ENCODE results near the gene PERM1.

Gene PERM1

DNA sequence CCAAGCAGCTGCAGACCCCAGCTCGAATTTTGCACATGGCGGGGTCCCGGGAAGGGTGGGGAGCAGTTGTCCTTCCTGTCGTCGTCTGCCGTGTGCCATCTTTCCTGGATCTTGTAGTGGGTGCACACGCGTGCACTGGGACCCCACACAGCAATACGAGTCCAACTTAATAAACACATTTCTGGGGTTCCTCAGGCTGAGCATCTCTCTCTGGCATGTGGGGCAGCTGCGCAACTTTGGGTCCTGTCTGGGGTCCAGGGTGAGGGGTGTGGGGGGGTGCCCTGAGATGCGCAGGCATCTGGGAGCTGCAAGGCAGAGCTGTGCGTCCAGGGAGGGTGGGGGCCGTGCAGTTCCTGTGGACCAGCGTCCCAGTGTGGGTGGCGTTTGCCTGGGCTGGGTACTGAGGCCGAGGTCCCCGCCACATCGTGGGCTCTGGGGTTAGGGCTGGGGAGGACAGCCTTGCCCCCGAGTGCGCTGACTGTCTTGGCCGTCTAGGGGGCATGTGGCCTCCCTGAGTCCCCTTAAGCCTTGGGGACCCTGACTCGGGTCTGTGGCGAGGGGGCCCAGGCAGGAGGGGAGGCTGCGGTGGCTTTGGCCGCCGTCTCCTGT, 16.3 kb downstream of the PERM1 start:
- H3K27me3 ChIP-seq: peaks cover 8% of the 10 kb centered on the region
- H3K4me1 ChIP-seq: peaks cover 4% of the 10 kb centered on the region
- H3K9me3 ChIP-seq: no peaks in the 10 kb centered on the region
- TF ChIP-seq, protein P1, sequence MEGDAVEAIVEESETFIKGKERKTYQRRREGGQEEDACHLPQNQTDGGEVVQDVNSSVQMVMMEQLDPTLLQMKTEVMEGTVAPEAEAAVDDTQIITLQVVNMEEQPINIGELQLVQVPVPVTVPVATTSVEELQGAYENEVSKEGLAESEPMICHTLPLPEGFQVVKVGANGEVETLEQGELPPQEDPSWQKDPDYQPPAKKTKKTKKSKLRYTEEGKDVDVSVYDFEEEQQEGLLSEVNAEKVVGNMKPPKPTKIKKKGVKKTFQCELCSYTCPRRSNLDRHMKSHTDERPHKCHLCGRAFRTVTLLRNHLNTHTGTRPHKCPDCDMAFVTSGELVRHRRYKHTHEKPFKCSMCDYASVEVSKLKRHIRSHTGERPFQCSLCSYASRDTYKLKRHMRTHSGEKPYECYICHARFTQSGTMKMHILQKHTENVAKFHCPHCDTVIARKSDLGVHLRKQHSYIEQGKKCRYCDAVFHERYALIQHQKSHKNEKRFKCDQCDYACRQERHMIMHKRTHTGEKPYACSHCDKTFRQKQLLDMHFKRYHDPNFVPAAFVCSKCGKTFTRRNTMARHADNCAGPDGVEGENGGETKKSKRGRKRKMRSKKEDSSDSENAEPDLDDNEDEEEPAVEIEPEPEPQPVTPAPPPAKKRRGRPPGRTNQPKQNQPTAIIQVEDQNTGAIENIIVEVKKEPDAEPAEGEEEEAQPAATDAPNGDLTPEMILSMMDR (IDR thresholded peaks at IDR 0.05; ENCODE audit: low read depth, low read length): no peak
- no peak for DNase-seq
- H3K4me3 ChIP-seq (ENCODE audit: low read depth, low read length): no peak overlapping the region
- H3K36me3 ChIP-seq: peaks cover 21% of the 10 kb centered on the region

DNA sequence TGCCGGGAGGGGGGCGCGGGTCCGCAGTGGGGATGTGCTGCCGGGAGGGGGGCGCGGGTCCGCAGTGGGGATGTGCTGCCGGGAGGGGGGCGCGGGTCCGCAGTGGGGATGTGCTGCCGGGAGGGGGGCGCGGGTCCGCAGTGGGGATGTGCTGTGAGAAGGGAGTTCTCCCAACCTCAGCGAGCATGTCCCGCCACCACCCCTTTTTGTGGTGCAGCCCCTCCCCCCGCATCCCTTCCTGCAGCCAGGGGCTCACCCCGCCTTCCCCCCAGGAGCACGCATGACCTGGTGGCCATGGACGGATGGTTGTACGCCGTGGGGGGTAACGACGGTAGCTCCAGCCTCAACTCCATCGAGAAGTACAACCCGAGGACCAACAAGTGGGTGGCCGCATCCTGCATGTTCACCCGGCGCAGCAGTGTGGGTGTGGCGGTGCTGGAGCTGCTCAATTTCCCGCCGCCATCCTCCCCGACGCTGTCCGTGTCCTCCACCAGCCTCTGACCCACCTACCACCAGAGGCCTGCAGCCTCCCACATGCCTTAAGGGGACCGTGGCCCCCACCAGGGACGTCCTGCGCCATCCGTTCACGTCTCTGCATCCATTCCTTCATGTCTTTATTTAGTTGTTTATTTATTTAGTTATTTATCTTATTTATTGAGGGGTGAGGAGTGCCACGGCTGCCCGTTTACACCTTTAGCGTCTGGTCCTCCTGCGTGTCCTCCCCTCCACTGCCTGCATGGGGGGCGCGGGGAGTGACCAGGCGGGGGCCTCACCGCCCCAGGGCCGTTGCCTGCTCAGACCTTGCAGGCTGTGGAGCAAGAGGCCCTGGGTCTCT, 17.0 kb downstream of the PERM1 start:
- H3K27me3 ChIP-seq: 0 out of 2 replicates have a peak, but pooled peaks cover 3% of the 10 kb centered on the region
- peaks cover 21% of the 10 kb centered on the region for H3K36me3 ChIP-seq
- TF ChIP-seq, protein P1 (IDR thresholded peaks at IDR 0.05; ENCODE audit: low read depth, low read length): no peak
- H3K9me3 ChIP-seq: no peaks in the 10 kb centered on the region
- H3K4me3 ChIP-seq (ENCODE audit: low read depth, low read length): no peak overlapping the region
- DNase-seq: no peak
- H3K4me1 ChIP-seq: peaks cover 4% of the 10 kb centered on the region

DNA sequence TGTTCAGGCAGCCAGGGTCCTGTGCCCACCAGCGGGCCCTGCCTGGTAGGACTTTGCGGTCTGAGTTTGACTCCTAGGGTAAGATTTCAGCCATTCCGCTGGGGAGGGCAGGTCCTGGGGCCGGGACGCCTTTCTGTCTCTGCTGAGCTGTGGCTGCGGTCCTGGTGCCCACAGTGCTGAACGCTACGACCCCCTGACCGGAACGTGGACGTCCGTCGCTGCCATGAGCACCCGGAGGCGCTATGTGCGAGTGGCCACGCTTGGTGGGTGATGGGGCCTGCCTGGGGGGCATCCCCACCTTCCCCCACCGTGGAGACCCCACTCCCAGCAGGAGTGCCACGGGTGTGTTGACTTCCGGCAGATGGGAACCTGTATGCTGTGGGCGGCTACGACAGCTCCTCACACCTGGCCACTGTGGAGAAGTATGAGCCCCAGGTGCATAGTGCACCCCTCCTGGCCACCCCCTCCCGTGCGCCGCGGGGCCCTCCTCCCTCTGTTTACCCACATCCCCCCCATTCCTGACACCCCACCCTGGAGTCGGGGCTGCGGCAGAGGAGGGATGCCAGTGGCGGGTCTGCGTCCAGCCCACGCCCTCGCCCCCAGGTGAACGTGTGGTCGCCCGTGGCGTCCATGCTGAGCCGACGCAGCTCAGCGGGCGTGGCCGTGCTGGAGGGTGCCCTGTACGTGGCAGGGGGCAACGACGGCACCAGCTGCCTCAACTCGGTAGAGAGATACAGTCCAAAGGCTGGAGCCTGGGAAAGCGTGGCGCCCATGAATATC, 18.0 kb downstream of the PERM1 start:
- peaks cover 21% of the 10 kb centered on the region for H3K36me3 ChIP-seq
- H3K4me1 ChIP-seq: peaks cover 4% of the 10 kb centered on the region
- H3K4me3 ChIP-seq (ENCODE audit: low read depth, low read length): no peak overlapping the region
- 0 out of 2 replicates have a peak, but pooled peaks cover 3% of the 10 kb centered on the region for H3K27me3 ChIP-seq
- TF ChIP-seq, protein P1 (IDR thresholded peaks at IDR 0.05; ENCODE audit: low read depth, low read length): no peak
- no peaks in the 10 kb centered on the region for H3K9me3 ChIP-seq
- no peak for DNase-seq

DNA sequence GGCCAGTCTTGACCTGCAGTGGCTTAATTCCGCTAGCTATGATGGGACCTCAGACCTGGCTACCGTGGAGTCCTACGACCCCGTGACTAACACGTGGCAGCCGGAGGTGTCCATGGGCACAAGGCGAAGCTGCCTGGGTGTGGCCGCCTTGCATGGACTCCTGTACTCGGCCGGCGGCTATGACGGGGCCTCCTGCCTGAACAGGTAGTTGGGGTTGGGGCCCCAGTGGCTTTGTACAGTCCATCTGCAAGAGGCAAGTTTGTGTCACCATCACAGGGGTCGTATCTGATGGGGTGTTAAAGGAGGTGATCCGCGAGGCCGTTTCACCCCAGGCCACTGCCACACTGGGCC, 18.6 kb downstream of the PERM1 start:
- H3K36me3 ChIP-seq: peaks cover 21% of the 10 kb centered on the region
- 0 out of 2 replicates have a peak, but pooled peaks cover 3% of the 10 kb centered on the region for H3K27me3 ChIP-seq
- H3K4me3 ChIP-seq (ENCODE audit: low read depth, low read length): no peak overlapping the region
- peaks cover 4% of the 10 kb centered on the region for H3K4me1 ChIP-seq
- no peaks in the 10 kb centered on the region for H3K9me3 ChIP-seq
- no peak for DNase-seq
- TF ChIP-seq, protein P1 (IDR thresholded peaks at IDR 0.05; ENCODE audit: low read depth, low read length): no peak

DNA sequence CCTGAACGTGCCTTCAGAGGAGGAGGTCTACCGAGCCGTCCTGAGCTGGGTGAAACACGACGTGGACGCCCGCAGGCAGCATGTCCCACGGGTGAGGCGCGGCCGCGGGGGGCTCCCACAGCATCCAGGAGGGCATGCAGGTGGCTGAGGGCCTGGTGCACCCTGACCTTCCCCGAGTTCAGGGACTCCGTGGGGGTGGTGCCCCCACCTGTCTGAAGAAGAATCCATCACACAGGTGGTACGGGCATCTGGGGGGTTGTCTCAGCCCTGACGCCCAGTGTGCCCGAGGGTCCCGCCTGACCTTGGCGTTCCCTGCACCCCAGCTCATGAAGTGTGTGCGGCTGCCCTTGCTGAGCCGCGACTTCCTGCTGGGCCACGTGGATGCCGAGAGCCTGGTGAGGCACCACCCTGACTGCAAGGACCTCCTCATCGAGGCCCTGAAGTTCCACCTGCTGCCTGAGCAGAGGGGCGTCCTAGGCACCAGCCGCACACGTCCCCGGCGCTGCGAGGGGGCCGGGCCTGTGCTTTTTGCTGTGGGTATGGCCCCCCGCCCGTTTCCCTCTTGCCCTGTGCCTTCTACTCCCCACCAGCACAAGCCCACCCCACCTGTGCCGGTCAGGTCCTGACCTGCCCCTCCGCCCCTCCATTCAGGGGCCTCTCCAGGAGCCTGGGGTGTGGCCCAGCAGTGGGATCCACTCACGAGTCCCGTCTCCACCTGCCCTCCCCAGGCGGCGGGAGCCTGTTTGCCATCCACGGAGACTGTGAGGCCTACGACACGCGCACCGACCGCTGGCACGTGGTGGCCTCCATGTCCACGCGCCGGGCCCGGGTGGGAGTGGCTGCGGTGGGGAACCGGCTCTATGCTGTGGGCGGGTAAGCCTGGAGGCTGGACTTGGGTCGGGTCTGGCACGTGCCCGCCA, 19.3 kb downstream of the PERM1 start:
- Histone ChIP-seq H3K4me1 (peaks cover 4% of the 10 kb centered on the region), H3K4me3 (ENCODE audit: low read depth, low read length) (no peak overlapping the region), H3K36me3 (peaks cover 21% of the 10 kb centered on the region), H3K9me3 (no peaks in the 10 kb centered on the region), H3K27me3 (0 out of 2 replicates have a peak, but pooled peaks cover 3% of the 10 kb centered on the region)
- TF ChIP-seq, protein P1 (IDR thresholded peaks at IDR 0.05; ENCODE audit: low read depth, low read length): no peak
- no peak for DNase-seq

Data from BE2C (cell line).